Adrenal gland (tissue), 5 donors: ENCODE results near the gene DPYD.

Source experiments
- POLR2A ChIP-seq, 2 donors: fragments of 450-650 bp; IDR thresholded peaks; one replicate each; pipeline ENCODE4 v1.6.1; 2017; ENCODE audit warnings: antibody characterized with exemption in 2 of 2, mild to moderate bottlenecking in 2 of 2, moderate library complexity in 1 of 2
- TF ChIP-seq, protein P1 (sequence below), 6 experiments: fragments of 450-650 bp in 4 of 6; fragments of 200-600 bp in 2 of 6; sonication (generic) in 1 of 6; IDR thresholded peaks; 1 replicate in 5 of 6; 2 replicates in 1 of 6; pipeline versions ENCODE4 v1.5.1 to v1.8.0; 2016 to 2021; ENCODE audit warnings: antibody characterized with exemption in 6 of 6, mild to moderate bottlenecking in 2 of 6, moderate library complexity in 1 of 6
- donor health status: DM: no; HTN: no; CAD: no.

DNA sequence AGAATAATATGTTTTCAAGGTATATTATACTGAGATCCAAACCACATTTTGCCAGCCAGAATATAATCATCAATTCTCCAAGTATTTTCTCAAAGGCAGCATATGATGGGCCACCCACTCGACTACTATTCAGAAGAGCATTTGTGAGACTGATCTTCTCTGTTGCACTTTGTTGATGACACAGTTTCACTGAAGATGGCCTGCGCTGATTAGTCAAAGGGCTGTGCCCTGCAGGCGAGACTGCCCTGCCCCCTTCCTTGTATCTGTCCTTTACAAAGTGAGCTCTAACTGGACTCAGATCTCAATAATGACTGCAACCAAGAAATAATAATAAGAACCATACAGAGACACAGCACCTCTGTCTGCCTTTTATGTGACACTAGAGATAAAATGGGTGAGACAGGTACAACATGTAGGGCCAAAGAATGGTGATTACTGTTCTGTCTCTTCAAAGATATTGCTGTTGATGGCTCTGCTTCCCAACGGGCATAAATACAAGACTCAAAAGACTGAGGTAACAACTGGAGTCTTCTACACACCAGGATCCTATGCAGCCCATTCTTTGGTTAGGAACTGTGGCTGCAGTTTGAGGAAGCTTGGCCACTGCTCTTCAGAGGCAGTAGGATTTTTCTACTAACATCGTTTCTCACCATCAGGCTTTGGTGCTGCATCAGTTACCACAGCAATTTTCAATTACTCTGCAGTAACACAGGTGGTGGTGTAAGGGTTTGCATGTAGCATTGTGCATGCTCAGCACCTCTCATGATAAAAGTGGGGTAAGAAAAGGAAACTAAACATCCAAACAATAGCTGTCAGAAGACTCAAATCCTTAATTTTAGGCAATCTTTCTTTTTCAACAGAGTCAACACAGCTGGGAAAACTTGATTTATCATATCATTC lies 718.1 kb downstream of the DPYD start:
- TF ChIP-seq, protein P1, sequence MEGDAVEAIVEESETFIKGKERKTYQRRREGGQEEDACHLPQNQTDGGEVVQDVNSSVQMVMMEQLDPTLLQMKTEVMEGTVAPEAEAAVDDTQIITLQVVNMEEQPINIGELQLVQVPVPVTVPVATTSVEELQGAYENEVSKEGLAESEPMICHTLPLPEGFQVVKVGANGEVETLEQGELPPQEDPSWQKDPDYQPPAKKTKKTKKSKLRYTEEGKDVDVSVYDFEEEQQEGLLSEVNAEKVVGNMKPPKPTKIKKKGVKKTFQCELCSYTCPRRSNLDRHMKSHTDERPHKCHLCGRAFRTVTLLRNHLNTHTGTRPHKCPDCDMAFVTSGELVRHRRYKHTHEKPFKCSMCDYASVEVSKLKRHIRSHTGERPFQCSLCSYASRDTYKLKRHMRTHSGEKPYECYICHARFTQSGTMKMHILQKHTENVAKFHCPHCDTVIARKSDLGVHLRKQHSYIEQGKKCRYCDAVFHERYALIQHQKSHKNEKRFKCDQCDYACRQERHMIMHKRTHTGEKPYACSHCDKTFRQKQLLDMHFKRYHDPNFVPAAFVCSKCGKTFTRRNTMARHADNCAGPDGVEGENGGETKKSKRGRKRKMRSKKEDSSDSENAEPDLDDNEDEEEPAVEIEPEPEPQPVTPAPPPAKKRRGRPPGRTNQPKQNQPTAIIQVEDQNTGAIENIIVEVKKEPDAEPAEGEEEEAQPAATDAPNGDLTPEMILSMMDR (IDR thresholded peaks at IDR 0.05) = no peak
- no peak for TF ChIP-seq POLR2A (IDR thresholded peaks at IDR 0.05)
